ENCODE measurements around the gene AP2B1.

Gene AP2B1

DNA sequence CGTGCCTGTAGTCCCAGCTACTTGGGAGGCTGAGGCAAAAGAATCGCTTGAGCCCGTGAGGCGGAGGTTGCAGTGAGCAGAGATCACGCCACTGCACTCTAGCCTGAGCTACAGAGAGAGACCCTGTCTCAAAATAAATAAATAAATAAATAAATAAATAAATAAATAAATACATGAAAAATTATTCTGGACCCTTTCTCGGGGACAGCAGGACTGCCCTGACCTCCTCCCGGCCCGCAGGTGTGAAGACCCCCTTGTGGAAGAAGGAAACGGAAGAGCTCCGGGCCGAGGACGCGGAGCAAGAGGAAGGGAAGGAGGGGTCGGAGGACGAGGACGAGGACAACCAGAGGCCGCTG is 176.6 kb downstream of the AP2B1 start (continued):
- TF ChIP-seq ZEB2 (tag by site-specific recombination; IDR thresholded peaks at IDR 0.05) = no peak
- no peak for TF ChIP-seq ZNF645 (tag by site-specific recombination; IDR thresholded peaks at IDR 0.05)
- no peak for TF ChIP-seq ZSCAN5A (tag by site-specific recombination; IDR thresholded peaks at IDR 0.05)
- no peak for TF ChIP-seq ZNF549 (tag by site-specific recombination; IDR thresholded peaks at IDR 0.05)
- TF ChIP-seq GLI2 (tag by site-specific recombination; IDR thresholded peaks at IDR 0.05; ENCODE audit: borderline replicate concordance, low read depth) = peak; percentile 36; the same call in 1 of the 2 replicates
- no peak for TF ChIP-seq ZNF777 (tag by site-specific recombination; IDR thresholded peaks at IDR 0.05; ENCODE audit: borderline replicate concordance)
- TF ChIP-seq, protein P1, sequence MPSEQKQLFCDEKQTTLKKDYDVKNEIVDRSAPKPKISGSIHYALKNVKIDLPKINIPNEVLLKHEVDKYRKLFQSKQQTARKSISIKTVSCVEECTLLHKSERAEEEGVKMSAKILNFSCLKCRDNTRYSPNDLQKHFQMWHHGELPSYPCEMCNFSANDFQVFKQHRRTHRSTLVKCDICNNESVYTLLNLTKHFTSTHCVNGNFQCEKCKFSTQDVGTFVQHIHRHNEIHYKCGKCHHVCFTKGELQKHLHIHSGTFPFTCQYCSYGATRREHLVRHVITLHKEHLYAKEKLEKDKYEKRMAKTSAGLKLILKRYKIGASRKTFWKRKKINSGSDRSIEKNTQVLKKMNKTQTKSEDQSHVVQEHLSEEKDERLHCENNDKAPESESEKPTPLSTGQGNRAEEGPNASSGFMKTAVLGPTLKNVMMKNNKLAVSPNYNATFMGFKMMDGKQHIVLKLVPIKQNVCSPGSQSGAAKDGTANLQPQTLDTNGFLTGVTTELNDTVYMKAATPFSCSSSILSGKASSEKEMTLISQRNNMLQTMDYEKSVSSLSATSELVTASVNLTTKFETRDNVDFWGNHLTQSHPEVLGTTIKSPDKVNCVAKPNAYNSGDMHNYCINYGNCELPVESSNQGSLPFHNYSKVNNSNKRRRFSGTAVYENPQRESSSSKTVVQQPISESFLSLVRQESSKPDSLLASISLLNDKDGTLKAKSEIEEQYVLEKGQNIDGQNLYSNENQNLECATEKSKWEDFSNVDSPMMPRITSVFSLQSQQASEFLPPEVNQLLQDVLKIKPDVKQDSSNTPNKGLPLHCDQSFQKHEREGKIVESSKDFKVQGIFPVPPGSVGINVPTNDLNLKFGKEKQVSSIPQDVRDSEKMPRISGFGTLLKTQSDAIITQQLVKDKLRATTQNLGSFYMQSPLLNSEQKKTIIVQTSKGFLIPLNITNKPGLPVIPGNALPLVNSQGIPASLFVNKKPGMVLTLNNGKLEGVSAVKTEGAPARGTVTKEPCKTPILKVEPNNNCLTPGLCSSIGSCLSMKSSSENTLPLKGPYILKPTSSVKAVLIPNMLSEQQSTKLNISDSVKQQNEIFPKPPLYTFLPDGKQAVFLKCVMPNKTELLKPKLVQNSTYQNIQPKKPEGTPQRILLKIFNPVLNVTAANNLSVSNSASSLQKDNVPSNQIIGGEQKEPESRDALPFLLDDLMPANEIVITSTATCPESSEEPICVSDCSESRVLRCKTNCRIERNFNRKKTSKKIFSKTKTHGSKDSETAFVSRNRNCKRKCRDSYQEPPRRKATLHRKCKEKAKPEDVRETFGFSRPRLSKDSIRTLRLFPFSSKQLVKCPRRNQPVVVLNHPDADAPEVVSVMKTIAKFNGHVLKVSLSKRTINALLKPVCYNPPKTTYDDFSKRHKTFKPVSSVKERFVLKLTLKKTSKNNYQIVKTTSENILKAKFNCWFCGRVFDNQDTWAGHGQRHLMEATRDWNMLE (tag by site-specific recombination; conservative IDR thresholded peaks at IDR 0.05; ENCODE audit: low read depth) = peak; percentile 98
- no peak for TF ChIP-seq ZNF660 (tag by site-specific recombination; IDR thresholded peaks at IDR 0.05)
- TF ChIP-seq KLF10 (tag by site-specific recombination; IDR thresholded peaks at IDR 0.05) = no peak
- no peak for TF ChIP-seq ZNF350 (tag by site-specific recombination; IDR thresholded peaks at IDR 0.05)
- no peak for TF ChIP-seq ZNF837 (tag by site-specific recombination; IDR thresholded peaks at IDR 0.05)
- TF ChIP-seq ZNF394 (tag by site-specific recombination; IDR thresholded peaks at IDR 0.05; ENCODE audit: borderline replicate concordance) = peak; percentile 99
- 0 out of 2 replicates have a peak, but pooled peaks have one; percentile 75 for TF ChIP-seq RBAK (tag by site-specific recombination; IDR thresholded peaks at IDR 0.05)
- TF ChIP-seq KLF17 (tag by site-specific recombination; IDR thresholded peaks at IDR 0.05) = no peak
- peak; percentile 80; the same call in 1 of the 2 replicates for TF ChIP-seq ZNF19 (tag by site-specific recombination; IDR thresholded peaks at IDR 0.05; ENCODE audit: low read depth)
- peak; percentile 73; the same call in 1 of the 2 replicates for TF ChIP-seq ZNF223 (tag by site-specific recombination; IDR thresholded peaks at IDR 0.05)
- TF ChIP-seq ZNF529 (tag by site-specific recombination; IDR thresholded peaks at IDR 0.05; ENCODE audit: insufficient replicate concordance) = peak; percentile 75
- TF ChIP-seq, protein P2, sequence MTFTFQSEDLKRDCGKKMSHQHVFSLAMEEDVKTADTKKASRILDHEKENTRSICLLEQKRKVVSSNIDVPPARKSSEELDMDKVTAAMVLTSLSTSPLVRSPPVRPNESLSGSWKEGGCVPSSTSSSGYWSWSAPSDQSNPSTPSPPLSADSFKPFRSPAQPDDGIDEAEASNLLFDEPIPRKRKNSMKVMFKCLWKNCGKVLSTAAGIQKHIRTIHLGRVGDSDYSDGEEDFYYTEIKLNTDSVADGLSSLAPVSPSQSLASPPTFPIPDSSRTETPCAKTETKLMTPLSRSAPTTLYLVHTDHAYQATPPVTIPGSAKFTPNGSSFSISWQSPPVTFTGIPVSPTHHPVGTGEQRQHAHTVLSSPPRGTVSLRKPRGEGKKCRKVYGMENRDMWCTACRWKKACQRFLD (tag by site-specific recombination; IDR thresholded peaks at IDR 0.05) = peak; percentile 79; the same call in 1 of the 2 replicates
- peak; percentile 90 for TF ChIP-seq ZNF555 (tag by site-specific recombination; conservative IDR thresholded peaks at IDR 0.05)
- peak; percentile 97 for TF ChIP-seq ZNF266 (tag by site-specific recombination; IDR thresholded peaks at IDR 0.05; ENCODE audit: low read depth)
- no peak for TF ChIP-seq ZNF449 (tag by site-specific recombination; IDR thresholded peaks at IDR 0.05)
- no peak for TF ChIP-seq KLF16 (tag by site-specific recombination; IDR thresholded peaks at IDR 0.05)
- TF ChIP-seq PRDM1 (tag by site-specific recombination; IDR thresholded peaks at IDR 0.05) = no peak
- 0 out of 2 replicates have a peak, but pooled peaks have one; percentile 23 for TF ChIP-seq ZBTB1 (tag by site-specific recombination; IDR thresholded peaks at IDR 0.05)
- peak; percentile 88; the same call in 1 of the 2 replicates for TF ChIP-seq ZNF530 (tag by site-specific recombination; IDR thresholded peaks at IDR 0.05; ENCODE audit: low read depth)
- peak; percentile 88 for TF ChIP-seq ZFP37 (tag by site-specific recombination; IDR thresholded peaks at IDR 0.05)
- TF ChIP-seq, protein P3, sequence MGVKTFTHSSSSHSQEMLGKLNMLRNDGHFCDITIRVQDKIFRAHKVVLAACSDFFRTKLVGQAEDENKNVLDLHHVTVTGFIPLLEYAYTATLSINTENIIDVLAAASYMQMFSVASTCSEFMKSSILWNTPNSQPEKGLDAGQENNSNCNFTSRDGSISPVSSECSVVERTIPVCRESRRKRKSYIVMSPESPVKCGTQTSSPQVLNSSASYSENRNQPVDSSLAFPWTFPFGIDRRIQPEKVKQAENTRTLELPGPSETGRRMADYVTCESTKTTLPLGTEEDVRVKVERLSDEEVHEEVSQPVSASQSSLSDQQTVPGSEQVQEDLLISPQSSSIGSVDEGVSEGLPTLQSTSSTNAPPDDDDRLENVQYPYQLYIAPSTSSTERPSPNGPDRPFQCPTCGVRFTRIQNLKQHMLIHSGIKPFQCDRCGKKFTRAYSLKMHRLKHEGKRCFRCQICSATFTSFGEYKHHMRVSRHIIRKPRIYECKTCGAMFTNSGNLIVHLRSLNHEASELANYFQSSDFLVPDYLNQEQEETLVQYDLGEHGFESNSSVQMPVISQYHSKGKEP (tag by site-specific recombination; IDR thresholded peaks at IDR 0.05) = no peak
- no peak for TF ChIP-seq WT1 (tag by site-specific recombination; IDR thresholded peaks at IDR 0.05)
